Measurements from ENCODE around the gene TMEM45A.
"Not testable (repeated sequence)": the region's sequence is repeated elsewhere in the genome, so short reads cannot be mapped to it uniquely, and the experiment has no call there.

The TMEM45A gene

DNA sequence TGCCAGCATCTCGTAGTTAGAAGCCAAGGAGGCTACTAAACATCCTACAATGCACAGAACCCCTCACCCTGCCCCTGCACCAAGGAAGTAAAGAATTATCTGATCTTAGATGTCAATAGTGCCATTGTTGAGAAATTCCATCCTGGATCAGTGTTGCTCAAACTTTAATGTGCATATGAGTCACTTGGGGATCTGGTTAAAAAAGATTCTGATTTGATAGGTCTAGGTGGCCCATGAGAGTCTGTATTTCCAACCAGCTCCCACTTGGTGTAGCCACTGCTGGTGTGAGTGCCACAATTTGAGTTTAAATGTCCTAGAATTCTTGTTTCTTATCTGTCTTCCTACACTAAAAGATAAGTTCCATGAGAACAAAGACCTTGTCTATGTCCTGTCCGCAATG lies 43.7 kb downstream of the TMEM45A start:
- DNase-seq = no peak

DNA sequence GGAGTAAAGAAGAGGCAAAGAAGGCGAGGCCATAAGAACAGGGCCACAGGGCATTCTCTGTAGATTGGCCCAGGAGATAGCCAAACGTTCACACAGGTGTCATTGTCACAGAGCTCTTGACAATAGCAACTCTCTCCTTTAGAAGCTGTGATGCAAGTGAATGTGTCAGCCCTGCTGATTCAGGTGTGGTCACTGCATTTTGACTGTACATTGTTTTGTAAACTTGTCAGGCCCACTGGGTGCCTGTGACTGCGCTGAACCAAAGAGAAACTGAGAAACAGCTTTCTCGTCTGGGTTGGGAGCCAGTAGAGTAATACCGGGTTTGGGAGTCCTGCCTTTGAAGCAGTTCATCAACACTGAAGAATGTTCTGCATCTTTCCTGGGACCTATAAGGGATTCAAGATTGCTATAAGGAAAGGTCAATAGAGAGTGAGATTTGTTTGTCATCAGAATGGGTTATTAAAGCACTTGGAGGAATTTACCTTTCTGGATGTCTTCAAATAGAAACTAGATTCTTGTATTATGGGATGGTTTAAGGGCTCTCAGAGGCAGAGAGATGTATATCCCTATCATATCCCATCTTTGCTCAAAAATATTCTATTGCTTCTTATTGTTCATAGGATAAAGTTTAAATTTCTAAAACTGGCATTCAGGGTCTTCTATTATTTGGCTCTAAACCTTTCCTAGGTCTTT lies 45.4 kb downstream of the TMEM45A start:
- no peak for DNase-seq

DNA sequence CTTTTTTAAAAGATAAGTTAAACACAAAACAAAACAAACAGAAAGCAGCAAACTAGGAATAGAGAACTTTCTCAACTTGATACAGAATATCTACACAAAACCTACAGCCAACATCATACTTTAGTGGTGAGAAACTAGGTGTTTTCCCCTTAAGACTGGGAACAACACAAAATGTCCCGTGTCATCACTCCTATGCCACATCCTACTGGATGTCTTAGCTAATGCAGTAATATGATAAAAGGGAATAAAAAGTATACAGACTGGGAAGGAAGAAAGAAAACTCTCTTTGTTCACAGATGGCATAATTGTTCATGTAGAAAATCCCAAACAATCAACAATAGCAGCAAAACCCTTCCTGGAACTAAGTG lies 45.9 kb downstream of the TMEM45A start:
- no peak for DNase-seq

DNA sequence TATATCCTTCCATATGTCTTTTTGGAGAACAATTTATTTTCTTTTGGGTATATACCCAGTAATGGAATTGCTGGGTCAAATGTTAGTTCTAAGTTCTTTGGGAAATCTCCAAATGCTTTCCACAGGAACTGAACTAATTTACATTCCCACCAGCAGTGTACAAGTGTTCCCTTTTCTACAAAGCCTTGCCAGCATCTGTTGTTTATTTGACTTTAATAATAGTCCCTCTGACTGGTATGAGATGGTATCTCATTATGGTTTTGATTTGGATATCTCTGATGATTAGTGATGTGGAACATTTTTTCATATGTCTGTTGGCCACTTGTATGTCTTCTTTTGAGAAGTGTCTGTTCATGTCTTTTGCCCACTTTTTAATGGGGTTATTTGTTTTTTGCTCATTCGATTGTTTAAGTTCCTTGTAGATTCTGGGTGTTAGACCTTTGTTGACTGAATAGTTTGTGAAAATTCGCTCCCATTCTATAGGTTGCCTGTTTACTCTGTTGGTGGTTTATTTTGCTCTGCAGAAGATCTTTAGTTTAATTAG lies 48.4 kb downstream of the TMEM45A start:
- DNase-seq = no peak

DNA sequence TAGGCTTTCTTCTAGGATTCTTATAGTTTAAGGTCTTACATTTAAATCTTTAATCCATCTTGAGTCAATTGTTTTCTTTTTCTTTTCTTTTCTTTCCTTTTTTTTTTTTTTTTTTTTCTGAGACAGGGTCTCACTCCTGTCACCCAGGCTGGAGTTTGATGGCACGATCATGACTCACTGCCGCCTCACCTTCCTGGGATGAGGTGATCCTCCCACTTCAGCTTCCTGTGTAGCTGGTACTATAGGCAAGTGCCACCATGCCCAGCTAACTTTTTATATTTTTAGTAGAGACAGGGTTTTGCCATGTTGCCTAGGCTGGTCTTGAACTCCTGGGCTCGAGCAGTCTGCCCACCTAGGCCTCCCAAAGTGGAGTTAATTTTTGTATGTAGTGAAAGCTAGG lies 49.0 kb downstream of the TMEM45A start:
- not testable (repeated sequence) for DNase-seq

DNA sequence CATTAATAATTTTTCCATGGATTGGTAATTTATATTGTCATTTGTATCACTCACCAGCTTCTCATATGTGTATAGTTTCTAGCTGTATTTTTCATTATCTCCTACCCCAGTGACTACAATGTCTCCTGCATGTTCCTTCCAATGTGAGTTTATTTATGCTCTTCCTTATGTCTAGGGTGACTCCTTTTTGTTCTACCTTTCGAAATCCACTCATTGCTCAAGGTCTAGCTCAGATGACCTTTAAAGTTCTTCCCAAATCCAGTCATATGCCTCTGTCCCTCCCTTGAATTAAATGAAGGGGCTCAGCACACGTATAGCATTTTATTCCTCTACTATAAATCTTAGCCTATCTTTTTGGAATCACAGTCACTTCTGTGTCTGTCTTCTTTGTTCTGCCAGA lies 53.0 kb downstream of the TMEM45A start:
- no peak for DNase-seq

DNA sequence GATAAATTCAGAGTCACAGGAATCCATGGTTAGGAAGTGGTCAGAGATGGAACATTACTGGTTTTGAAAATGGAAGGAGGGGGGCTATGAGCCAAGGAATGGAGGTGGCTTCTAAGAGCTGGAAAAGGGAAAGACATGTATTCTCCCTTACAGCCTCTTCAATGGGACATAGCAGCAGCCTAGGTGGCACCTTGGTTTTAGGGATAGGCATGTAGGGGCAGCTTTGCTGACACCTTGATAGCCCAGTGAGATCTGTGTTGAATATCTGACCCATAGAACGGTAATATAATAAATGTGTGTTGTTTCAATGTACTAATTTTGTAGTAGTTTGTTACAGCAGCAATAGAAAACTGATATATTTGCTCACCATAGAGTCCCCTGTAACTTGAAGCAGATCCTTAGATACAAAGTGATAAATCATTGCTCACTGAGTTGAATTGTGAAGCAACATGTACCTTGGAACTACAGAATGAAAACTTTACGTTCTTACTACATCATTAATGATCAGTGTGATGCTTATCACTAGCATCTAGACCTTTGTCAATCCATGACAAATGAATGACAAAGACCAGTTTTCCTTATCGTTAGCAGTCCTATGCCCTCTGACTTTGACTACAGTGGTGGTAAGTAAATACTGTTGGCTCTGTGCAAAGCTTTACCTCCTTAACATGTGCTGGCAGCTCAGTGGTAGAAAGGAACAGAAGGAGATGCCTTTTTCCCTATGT lies 53.8 kb downstream of the TMEM45A start:
- DNase-seq = no peak

DNA sequence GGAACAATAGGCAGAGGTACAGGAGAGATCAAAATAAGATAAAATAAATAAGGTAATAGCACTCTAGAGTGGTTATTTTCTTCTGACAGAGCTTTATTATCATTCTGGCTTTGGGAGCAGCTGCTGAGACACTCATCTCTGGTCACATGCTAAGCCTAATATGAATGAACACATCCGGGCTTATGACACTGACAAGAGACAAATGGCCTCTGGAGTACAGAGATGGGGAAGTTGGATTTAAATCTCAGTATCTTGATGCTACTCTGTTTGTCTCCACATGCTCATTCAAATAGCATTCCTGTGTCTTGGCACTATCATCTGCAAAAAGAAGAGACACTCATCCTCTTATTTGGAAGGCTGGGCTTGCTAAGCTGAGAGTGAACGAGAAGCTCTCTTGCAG lies 55.6 kb downstream of the TMEM45A start:
- no peak for DNase-seq

DNA sequence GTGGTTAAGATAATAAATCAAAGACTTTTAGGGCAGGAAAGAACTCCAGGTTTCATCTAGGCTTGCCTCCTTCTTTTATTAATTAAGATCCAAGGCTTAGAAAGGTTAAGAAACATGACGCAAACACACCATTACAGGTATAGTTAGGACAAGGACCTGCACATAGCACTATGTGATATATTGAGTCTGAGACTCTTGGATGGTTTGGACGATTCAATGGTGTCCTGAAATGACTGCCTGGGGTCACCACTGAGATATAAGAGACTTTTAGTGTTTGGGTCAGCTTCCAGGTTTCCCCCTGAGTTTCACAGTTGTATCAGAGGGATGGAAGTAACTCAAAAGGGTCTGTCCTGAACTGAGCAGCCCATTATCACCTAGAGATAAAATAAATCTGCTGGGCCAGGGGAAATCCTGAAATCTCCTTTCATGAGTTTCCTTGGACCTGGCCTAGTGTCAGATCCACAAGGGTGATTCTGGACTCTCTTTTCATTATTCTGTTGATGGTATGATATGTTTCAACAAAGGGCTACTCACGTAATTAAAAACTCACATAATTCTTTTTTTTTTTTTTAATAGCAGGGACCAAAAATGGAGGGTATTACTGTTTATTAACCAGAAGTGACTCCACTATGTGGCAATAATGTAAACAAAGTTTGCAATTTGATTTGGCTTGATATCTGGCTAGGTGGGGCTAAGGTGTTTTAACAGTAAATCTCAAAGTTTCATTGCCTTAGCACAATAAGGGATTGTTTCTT lies 61.4 kb downstream of the TMEM45A start:
- no peak for DNase-seq

DNA sequence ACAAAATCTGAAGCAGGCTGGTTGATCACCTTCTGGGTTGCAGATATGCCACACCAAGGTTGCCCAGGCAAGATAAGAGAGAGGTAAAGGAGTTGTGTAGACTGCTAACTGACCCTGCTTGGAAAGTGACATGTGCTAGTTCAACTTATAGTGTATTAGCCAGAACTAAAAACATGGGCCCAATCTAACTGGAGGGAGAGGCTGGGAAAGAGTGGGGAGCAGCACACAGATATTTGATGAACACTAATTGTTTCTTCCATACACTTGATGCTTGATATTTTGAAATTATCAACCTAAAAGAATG lies 61.9 kb downstream of the TMEM45A start:
- DNase-seq = no peak

DNA sequence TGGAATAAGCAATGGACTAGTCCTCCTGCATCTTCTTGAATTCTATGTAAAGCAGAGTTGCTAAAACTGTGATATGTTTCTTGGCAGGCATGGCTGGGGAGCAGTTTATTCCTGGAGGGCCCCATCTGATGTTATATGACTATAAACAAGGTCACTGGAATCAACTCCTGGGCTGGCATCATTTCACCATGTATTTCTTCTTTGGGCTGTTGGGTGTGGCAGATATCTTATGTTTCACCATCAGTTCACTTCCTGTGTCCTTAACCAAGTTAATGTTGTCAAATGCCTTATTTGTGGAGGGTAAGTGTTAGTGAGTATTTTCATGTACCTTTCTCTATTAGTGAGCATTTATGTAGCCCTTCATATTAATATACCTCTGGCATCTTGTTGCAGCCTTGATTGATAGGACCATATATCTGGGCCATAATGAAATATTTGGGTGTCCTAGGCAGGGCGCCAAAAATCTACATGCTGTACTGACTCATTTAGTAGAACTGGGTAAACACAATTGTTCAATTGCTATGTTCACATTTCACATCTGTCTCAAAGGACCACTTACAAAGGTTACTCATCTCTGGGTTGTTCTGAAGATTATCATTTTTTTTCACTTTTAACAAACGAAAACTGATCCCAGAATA lies 64.4 kb downstream of the TMEM45A start:
- no peak for DNase-seq

DNA sequence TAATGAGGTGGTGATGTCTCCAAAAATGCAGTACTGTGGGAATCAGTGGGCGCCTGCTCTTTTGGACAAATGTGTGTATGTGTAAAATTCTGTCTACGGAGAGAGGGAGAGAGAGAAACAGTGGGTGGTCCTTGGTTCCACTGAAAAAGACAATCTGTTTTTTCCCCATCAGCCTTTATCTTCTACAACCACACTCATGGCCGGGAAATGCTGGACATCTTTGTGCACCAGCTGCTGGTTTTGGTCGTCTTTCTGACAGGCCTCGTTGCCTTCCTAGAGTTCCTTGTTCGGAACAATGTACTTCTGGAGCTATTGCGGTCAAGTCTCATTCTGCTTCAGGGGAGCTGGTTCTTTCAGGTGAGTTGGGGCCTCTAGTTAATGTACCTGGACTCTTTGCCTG lies 65.8 kb downstream of the TMEM45A start:
- no peak for DNase-seq

DNA sequence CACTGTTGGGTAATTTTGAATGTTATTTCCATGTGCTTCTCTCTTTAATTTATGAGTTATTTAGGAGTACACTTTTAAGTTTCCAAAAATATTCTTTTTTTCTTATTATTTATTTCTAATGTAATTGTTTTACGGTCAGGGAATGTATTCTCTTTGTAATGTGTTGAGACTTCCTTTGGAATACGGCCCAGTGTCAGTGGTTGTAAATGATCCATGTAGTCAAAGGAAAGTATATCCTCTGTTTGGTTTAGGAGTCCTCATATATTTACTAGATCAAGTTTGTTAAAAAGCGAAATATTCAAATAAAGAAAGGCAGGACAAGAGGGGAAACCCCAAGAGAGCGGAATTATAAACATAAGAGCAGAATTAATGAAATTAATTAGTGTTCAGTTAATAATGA lies 68.0 kb downstream of the TMEM45A start:
- no peak for DNase-seq

DNA sequence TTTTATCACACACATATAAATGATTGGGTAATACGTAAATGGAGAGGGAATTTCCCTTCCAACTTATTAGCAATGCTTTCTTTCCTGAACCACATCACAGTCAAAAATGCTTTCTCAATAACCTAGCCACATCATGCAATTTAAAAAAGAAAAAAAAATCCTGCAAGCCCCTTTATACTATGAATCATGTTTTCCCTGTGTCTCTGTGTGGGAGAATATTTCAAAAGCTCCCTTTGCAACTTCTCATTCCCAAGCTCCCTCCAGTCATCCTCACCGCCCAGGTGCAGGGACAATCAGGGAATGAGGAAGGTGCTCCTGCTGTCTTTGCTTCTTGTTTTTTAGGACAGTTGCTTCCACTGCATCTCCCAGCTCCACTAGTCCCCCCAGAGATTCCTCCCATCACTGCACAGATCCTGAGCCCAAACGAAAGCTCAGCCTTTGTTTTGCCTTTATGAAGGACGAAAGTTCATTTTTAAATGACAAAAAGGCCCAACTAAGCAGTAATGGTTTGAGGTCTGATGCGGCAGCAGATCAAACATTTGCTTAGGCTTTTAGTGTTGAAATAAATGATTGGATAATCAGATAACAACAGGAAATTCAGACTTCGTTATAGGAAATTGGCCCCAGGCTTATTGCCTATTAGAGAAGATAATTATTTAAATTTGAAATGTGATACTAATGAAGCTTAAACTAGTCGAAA lies 69.2 kb downstream of the TMEM45A start:
- DNase-seq = no peak

DNA sequence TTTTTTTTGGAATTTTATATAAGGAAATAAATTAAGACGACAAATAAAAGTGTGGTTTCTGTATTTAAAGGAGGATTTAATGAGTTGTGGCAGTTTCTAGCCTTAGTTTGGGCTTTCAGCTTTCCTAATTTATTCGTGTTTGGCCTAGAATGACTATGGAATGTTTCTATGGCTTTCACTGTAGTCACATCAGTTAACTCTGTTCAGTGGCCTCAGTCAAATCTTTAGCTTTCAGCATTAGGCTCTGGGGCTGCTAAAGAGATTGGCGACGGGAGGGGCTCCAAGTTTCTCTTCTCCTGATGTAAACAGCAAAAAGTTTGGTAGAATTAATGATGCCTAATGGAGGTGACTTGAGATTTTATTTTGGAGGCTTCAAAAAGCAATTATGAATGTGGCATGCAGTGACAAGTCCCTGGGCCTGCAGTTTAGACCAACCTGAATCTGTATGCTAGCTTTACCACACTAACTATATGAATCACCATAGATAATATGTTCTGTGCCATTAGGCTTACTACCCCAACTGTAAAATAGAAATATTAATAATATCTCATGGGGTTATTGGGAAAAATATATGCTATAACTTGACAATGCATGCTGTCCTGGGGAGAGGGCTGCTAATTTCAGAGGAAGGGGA lies 69.9 kb downstream of the TMEM45A start:
- no peak for DNase-seq

DNA sequence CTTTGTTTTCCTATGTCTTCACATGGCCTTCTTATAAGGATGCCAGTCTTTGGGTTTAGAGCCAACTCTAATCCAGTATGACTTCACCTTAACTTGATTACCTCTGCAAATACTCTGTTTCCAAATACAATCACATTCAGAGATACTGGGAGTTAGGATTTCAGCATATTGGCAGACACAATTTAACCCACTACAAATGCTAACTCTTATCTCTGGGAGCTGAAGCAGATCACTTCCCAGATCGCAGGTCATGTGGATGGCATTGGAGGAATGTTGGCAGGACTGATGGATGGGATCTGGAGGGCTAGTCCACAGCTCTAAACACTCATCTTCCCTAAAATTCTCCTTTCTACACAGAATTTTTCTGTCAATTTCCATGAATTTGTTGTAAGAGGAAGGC lies 70.8 kb downstream of the TMEM45A start:
- DNase-seq = no peak

DNA sequence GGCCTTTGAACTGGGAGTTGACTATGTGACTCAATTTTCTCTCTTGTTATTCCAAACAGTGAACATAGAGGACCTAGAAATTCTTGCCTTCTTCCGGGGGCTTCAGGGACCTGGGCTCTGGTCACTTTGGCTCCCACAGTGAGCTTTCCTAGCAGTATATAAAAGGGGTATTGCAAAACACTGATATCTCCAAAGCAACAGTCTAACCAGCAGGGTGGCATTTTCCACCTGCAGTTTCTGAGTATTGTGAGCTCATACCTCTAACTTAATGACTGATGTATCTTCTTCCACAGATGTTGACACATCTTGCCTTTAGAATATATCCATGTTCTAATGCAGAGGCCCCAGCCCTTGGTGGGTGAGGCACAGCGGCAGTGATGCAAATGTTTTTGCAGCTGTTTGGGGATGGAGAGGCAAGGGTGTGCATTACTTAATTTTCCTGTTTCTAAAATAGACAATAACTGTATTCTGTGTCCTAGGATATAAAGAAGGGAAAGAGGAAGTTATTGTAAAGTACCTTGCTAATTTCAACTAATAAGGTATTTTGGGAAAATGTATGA lies 71.3 kb downstream of the TMEM45A start:
- DNase-seq = no peak

DNA sequence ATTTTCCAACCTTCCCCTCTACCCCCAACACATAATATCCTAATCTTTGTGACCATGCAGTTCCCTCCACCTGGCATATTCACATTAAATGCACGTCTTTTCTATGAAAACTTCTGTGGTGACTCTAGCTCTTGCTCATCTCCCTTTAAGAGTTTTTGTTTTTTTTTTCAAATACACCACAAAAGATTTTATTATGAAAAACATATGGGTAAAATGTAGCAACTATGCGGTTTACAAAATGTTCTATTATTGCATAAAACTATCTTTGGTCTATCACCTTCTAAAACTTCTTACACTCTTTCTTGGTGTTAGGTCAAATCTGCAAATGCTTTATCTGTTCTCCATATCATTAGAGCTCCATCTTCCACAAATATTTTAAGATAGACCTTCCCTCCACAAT lies 78.4 kb downstream of the TMEM45A start:
- DNase-seq = no peak

DNA sequence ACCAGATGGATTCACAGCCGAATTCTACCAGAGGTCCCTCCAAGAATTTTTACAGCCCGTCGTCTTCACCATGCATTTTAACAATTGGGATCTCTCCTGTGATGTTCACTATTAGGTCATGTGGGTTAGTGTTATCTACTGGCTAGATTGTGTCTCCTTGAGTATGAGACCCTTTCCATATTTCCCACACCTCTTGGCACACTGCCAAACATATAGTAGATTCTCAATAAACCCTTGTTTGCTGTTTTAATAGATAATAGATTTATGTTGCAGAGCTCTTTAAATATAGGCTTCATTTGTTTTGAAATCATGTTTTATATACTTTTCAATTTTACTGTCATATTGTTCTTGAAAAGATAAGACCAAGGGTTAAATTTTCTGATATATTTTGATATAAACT lies 82.1 kb downstream of the TMEM45A start:
- DNase-seq = no peak

DNA sequence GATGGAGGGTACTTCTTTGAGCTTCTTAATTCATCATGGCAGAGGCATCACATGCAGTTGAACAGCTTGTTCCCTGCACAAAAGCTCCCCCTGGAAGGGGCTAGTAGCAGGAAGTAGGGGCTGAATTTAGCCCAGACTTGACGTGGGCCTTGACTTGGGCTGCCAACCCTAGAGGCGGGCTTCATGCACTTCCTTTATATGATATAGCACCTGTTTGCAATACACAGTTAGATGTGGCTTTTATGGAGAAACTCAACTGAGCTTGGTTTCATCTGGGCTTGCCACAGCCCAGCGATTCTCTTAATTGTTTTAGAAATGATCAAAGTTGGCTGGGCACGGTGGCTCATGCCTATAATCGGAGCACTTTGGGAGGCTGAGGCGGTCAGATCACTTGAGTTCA lies 83.3 kb downstream of the TMEM45A start:
- no peak for DNase-seq

DNA sequence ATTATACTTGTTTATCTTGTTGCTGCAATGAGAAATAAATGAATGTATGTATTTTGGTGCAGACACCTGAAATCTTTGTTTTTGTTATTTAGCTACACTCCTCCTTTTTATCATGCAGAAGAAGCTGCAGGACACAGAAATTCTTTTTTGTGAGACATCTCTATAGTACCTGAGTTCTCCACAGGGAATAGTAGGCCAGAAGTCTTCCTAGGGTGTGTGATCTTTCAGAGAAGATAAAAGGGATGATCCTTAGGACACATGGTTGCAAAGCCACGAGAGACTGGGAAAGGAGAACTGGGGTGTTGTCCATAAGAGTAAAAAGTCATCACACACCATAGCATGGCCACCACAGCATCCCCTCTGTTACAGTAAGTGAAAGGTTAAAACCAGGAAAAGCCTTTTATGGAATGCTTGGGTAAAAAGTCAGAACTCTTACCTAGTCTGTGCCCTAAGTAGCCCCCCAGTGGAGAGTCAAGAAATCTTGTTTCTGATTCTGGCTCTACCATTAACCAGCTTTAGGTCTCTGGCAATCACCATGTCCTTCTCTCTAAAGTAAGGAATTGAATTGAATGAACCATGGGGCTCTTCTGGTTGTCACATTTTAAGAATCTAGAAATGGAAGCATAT lies 85.1 kb downstream of the TMEM45A start:
- DNase-seq = no peak

DNA sequence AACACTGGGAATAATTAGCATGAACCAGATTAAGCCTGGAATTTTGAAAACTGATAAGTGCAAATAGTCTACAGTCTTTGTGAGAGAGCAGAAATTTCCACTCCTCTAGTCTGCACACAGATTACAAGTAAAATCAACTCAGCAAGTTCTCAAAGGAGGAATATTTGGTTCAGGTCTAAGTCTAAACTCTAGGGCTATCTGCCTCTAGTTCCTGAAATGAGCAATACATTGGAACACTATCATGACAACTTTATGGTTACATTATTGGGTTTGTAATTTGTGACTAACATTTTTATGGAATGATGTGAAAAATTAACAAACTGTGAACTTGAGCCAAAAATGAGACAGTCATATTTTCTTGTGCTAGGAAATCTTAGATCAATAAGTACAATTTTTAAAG lies 86.2 kb downstream of the TMEM45A start:
- no peak for DNase-seq

Data from stimulated activated CD4-positive, alpha-beta T cell treated with anti-CD3 and anti-CD28 coated beads, Interleukin-4, amount 100 ng/mL, for 4 hours (primary cell).